HG03439 (cell line): Measurements from ENCODE around the gene C11orf91.
A peak's percentile ranks its signal among the peaks of the same experiment; 100 is the strongest.
"Not testable (repeated sequence)": the region's sequence is repeated elsewhere in the genome, so short reads cannot be mapped to it uniquely, and the experiment has no call there.

Source experiments
- ATAC-seq: cut with Tn5 transposase; IDR thresholded peaks from one replicate; pipeline ENCODE4 v1.9.1; 2021; ENCODE audit warnings: mild to moderate bottlenecking, moderate library complexity; ENCODE audit not compliant: unreplicated experiment

The C11orf91 gene

GRCh38 chr11:33722590-33723234, 22.1 kb upstream of the C11orf91 start:
- peak; percentile 83 for ATAC-seq

- ATAC-seq: no peak
Observed at GRCh38 chr11:33721984-33722383, 21.4 kb upstream of the C11orf91 start.

- ATAC-seq: no peak
Observed at GRCh38 chr11:33721426-33721825, 20.8 kb upstream of the C11orf91 start.

- no peak for ATAC-seq
Observed at GRCh38 chr11:33719587-33719986, 19.0 kb upstream of the C11orf91 start.

GRCh38 chr11:33718440-33718839, 17.8 kb upstream of the C11orf91 start:
- no peak for ATAC-seq

GRCh38 chr11:33716243-33716642, 15.6 kb upstream of the C11orf91 start:
- ATAC-seq: no peak

GRCh38 chr11:33713856-33714398, 13.3 kb upstream of the C11orf91 start:
- ATAC-seq: no peak

- no peak for ATAC-seq
Observed at GRCh38 chr11:33713151-33713855, 12.7 kb upstream of the C11orf91 start.

GRCh38 chr11:33712436-33712835, 11.8 kb upstream of the C11orf91 start:
- ATAC-seq: no peak

GRCh38 chr11:33709466-33709865, 8.8 kb upstream of the C11orf91 start:
- no peak for ATAC-seq

- ATAC-seq: no peak
Observed at GRCh38 chr11:33708985-33709384, 8.4 kb upstream of the C11orf91 start.

- not testable (repeated sequence) for ATAC-seq
Observed at GRCh38 chr11:33707831-33708230, 7.2 kb upstream of the C11orf91 start.

GRCh38 chr11:33706966-33707365, 6.3 kb upstream of the C11orf91 start:
- no peak for ATAC-seq

- no peak for ATAC-seq
Observed at GRCh38 chr11:33706546-33706945, 5.9 kb upstream of the C11orf91 start.

GRCh38 chr11:33704240-33705002, 3.8 kb upstream of the C11orf91 start:
- no peak for ATAC-seq

GRCh38 chr11:33703788-33704187, 3.2 kb upstream of the C11orf91 start:
- ATAC-seq: no peak

- ATAC-seq: no peak
Observed at GRCh38 chr11:33703234-33703633, 2.6 kb upstream of the C11orf91 start.

GRCh38 chr11:33701302-33702230, 940 bp upstream of the C11orf91 start:
- no peak for ATAC-seq

GRCh38 chr11:33700063-33700501, 544 bp downstream of the C11orf91 start:
- ATAC-seq: no peak

GRCh38 chr11:33699515-33700062, 1.0 kb downstream of the C11orf91 start:
- ATAC-seq: no peak
